Testis (tissue), 3 donors: ENCODE measurements around the gene VENTX. TPM values are rescaled to one million over a fixed set of nuclear protein-coding genes. Genes with fewer than 3 reads are reported as not detected.

Experiments used
- DNase-seq: peaks from one replicate; pipeline ENCODE4 v3.0.0-alpha.2; 2019
- H3K27ac ChIP-seq, 2 donors: fragments of 200-600 bp; sonication (generic); one replicate each; pipeline ENCODE4 v1.5.1; 2019
- H3K27me3 ChIP-seq: fragments of 200-600 bp; sonication (generic); one replicate; pipeline ENCODE4 v1.5.1; 2019
- H3K36me3 ChIP-seq: fragments of 200-600 bp; sonication (generic); one replicate; pipeline ENCODE4 v1.5.1; 2017; ENCODE audit warnings: low read depth; ENCODE audit errors: missing control alignments
- H3K4me1 ChIP-seq: fragments of 200-600 bp; sonication (generic); one replicate; pipeline ENCODE4 v1.5.1; 2019
- H3K4me3 ChIP-seq, 2 donors: fragments of 200-600 bp; sonication (generic); one replicate each; pipeline ENCODE4 v1.5.1; 2017 to 2019
- H3K9me3 ChIP-seq: fragments of 200-600 bp; sonication (generic); one replicate; pipeline ENCODE4 v1.5.1; 2017
- POLR2A ChIP-seq: fragments of 450-650 bp; IDR thresholded peaks from one replicate; pipeline ENCODE4 v1.6.1; 2017; ENCODE audit warnings: antibody characterized with exemption, mild to moderate bottlenecking, moderate library complexity
- WGBS, 2 donors: methylation state at CpG; one replicate each; pipeline ENCODE4 v1.1.5; 2018; 5-methylcytosine and 5-hydroxymethylcytosine counted together
- intact Hi-C: fragments of 100-400 bp; cut with DNase I; formaldehyde crosslinking; loops from one replicate; pipeline ENCODE4 v1.15.1; 2023; ENCODE audit warnings: low total_unique reads
- microRNA counts, 2 donors: library from miRNA; unstranded; fragments of <30 nt; microRNA quantifications; one replicate each; lab custom pipeline; 2016
- microRNA-seq, 2 donors: library from miRNA; unstranded; fragments of <30 nt; microRNA quantifications; one replicate each; pipeline ENCODE4, GENCODE V29; 2016; ENCODE audit warnings: borderline number of aligned reads in 2 of 2, borderline replicate concordance in 1 of 2
- polyA plus RNA-seq: library from polyadenylated mRNA; stranded (reverse); fragments of 350-450 nt; fragmentation: Illumina TruSeq; extraction: RNeasy Lipid Tissue Mini Kit (QIAGEN cat#74804); gene quantifications from one replicate; pipeline ENCODE4 v1.2.3, GENCODE V29; 2014; ENCODE audit warnings: low read depth, low replicate concordance; ENCODE audit not compliant: insufficient read depth
- total RNA-seq, 2 donors: library from RNA; depleted of rRNA; stranded (reverse); fragments of >200 nt; gene quantifications; one replicate each; pipeline ENCODE4 v1.2.3, GENCODE V29; 2016
- TF ChIP-seq, protein P1 (sequence below), 3 experiments: fragments of 450-650 bp in 2 of 3; fragments of 200-600 bp in 1 of 3; sonication (generic) in 1 of 3; IDR thresholded peaks; one replicate each; pipeline ENCODE4 v1.5.1; 2016 to 2019; ENCODE audit warnings: antibody characterized with exemption in 3 of 3, mild to moderate bottlenecking in 2 of 3, moderate library complexity in 1 of 3

VENTX gene
- total and polyA plus RNA-seq, 3 donors from 2014 or later = 1.5 to 3.5 (median 2.2) TPM

DNA sequence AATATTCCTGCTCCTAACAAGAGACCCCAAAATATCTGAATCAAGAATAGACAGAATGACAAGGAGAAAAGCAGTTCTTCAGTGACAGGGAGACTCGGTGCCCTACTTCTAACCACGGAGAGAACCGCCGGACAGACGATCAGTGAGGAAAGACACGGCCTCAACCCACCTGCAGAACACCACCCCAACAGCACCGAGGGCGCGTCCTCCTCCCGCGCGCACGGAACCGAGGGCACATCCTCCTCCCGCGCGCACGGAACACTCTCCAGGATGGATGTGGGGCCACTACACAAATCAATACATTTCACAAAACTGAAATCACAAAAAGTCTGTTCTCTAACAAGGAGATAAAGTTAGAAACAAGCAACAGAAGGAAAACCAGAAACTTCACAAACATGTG lies 48.7 kb downstream of the VENTX start:
- no peaks in the 10 kb centered on the region for H3K27me3 ChIP-seq
- intact Hi-C loops = no loop called here
- no peaks in the 10 kb centered on the region for H3K36me3 ChIP-seq
- WGBS, 2 donors = 87 to 88% methylated on average over 18 of the region's 18 CpGs
- H3K9me3 ChIP-seq = no peaks in the 10 kb centered on the region
- no peak for DNase-seq
- no peak for TF ChIP-seq POLR2A
- TF ChIP-seq, protein P1, sequence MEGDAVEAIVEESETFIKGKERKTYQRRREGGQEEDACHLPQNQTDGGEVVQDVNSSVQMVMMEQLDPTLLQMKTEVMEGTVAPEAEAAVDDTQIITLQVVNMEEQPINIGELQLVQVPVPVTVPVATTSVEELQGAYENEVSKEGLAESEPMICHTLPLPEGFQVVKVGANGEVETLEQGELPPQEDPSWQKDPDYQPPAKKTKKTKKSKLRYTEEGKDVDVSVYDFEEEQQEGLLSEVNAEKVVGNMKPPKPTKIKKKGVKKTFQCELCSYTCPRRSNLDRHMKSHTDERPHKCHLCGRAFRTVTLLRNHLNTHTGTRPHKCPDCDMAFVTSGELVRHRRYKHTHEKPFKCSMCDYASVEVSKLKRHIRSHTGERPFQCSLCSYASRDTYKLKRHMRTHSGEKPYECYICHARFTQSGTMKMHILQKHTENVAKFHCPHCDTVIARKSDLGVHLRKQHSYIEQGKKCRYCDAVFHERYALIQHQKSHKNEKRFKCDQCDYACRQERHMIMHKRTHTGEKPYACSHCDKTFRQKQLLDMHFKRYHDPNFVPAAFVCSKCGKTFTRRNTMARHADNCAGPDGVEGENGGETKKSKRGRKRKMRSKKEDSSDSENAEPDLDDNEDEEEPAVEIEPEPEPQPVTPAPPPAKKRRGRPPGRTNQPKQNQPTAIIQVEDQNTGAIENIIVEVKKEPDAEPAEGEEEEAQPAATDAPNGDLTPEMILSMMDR (IDR thresholded peaks at IDR 0.05) = no peak
- H3K4me1 ChIP-seq = no peaks in the 10 kb centered on the region
- no peak overlapping the region for H3K27ac ChIP-seq
- no peak overlapping the region for H3K4me3 ChIP-seq

GRCh38 chr10:133287832-133288500 lies 50.3 kb downstream of the VENTX start:
- no peak overlapping the region for H3K4me3 ChIP-seq
- H3K27me3 ChIP-seq = no peaks in the 10 kb centered on the region
- 90 to 93% methylated on average over 9 to 46 of the region's 46 CpGs for WGBS, 2 donors
- H3K27ac ChIP-seq = no peak overlapping the region
- H3K9me3 ChIP-seq = no peaks in the 10 kb centered on the region
- TF ChIP-seq, protein P1 (IDR thresholded peaks at IDR 0.05) = no peak
- TF ChIP-seq POLR2A = no peak
- intact Hi-C loops = no loop called here
- DNase-seq = no peak
- H3K36me3 ChIP-seq = no peaks in the 10 kb centered on the region
- no peaks in the 10 kb centered on the region for H3K4me1 ChIP-seq

DNA sequence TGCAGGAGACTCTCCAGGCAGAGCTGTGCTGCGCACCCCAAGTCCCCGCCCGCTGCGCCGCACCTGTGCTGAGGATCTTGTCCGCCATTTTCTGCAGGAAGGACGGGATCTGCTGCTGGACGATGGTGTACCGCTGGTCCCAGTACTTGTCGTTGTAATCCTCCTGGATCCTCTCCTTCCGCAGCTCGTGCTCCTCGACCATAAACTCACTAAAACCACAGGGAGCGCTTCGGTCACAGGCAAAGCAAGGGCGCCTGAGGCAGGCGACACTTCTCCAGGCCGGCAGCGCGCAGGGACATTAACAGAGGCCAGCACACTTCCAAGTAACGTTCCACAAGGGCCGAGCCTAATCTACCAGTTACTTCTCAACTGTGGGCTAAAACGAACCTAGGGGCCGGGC lies 52.1 kb downstream of the VENTX start:
- no peak for DNase-seq
- Histone ChIP-seq H3K4me1 (no peaks in the 10 kb centered on the region), H3K27ac (no peak overlapping the region), H3K36me3 (no peaks in the 10 kb centered on the region), H3K9me3 (no peaks in the 10 kb centered on the region), H3K27me3 (no peaks in the 10 kb centered on the region), H3K4me3 (no peak overlapping the region)
- TF ChIP-seq POLR2A = no peak
- TF ChIP-seq, protein P1 (IDR thresholded peaks at IDR 0.05) = no peak
- 94 to 95% methylated on average over 20 to 24 of the region's 24 CpGs for WGBS, 2 donors
- intact Hi-C loops = no loop called here

MicroRNAs encoded within 50 kb of the gene (microRNA counts, 767-probe panel; counts per million panel counts)
- 6,034 to 6,285 counts per million in 2 donors for microRNA hsa-miR-202-3p (lab: Ali Mortazavi, UCI)

Small RNA genes within 50 kb of the gene (microRNA-seq; reads per million reads assigned to microRNA genes)
- gene MIR202 = 26,222 to 29,763 reads per million in 2 donors

Other genes starting within 250 kb of the VENTX start
- 1 to 10 TPM; 1.1 to 1.4 TPM for gene ADGRA1, start 149.9 kb upstream of the VENTX start, total RNA-seq
- gene ADGRA1, start 149.9 kb upstream of the VENTX start, polyA plus RNA-seq = 0.95 TPM
- 10 to 100 TPM; 13.3 to 19.8 TPM for gene KNDC1, start 77.6 kb upstream of the VENTX start, total RNA-seq
- 4.2 TPM for gene KNDC1, start 77.6 kb upstream of the VENTX start, polyA plus RNA-seq
- gene UTF1, start 7.6 kb upstream of the VENTX start, total RNA-seq = 10 to 100 TPM; 17.2 to 18.6 TPM
- gene UTF1, start 7.6 kb upstream of the VENTX start, polyA plus RNA-seq = 5.3 TPM
- 10 to 100 TPM; 12.8 to 14.6 TPM for gene ADAM8, start 39.0 kb downstream of the VENTX start, total RNA-seq
- gene ADAM8, start 39.0 kb downstream of the VENTX start, polyA plus RNA-seq = 3.5 TPM
- gene TUBGCP2, start 71.0 kb downstream of the VENTX start, total RNA-seq = 100 to 1,000 TPM in 1 of 2 donors, 10 to 100 TPM in 1; 84.3 to 101 TPM
- gene TUBGCP2, start 71.0 kb downstream of the VENTX start, polyA plus RNA-seq = 76.0 TPM
- gene ZNF511, start 71.1 kb downstream of the VENTX start, total RNA-seq = 10 to 100 TPM; 46.5 to 50.5 TPM
- 39.6 TPM for gene ZNF511, start 71.1 kb downstream of the VENTX start, polyA plus RNA-seq
- gene CALY, start 99.0 kb downstream of the VENTX start, total RNA-seq = 10 to 100 TPM; 19.2 to 35.5 TPM
- 4.9 TPM for gene CALY, start 99.0 kb downstream of the VENTX start, polyA plus RNA-seq
- 10 to 100 TPM; 10.1 to 24.6 TPM for gene PRAP1, start 109.5 kb downstream of the VENTX start, total RNA-seq
- gene PRAP1, start 109.5 kb downstream of the VENTX start, polyA plus RNA-seq = 11.3 TPM
- 10 to 100 TPM in 1 of 2 donors, 1 to 10 TPM in 1; 9.5 to 12.8 TPM for gene FUOM, start 120.2 kb downstream of the VENTX start, total RNA-seq
- gene FUOM, start 120.2 kb downstream of the VENTX start, polyA plus RNA-seq = 13.6 TPM
- 100 to 1,000 TPM; 104 to 118 TPM for gene ECHS1, start 135.5 kb downstream of the VENTX start, total RNA-seq
- gene ECHS1, start 135.5 kb downstream of the VENTX start, polyA plus RNA-seq = 118 TPM
- 10 to 100 TPM; 24.8 to 49.5 TPM for gene PAOX, start 141.4 kb downstream of the VENTX start, total RNA-seq
- gene PAOX, start 141.4 kb downstream of the VENTX start, polyA plus RNA-seq = 91.5 TPM
- gene MTG1, start 156.3 kb downstream of the VENTX start, total RNA-seq = 10 to 100 TPM; 72.9 to 84.8 TPM
- gene MTG1, start 156.3 kb downstream of the VENTX start, polyA plus RNA-seq = 76.1 TPM
- 1 to 10 TPM; 1.7 to 1.8 TPM for gene SPRN, start 186.8 kb downstream of the VENTX start, total RNA-seq
- 2.7 TPM for gene SPRN, start 186.8 kb downstream of the VENTX start, polyA plus RNA-seq
- gene SCART1, start 216.1 kb downstream of the VENTX start, total RNA-seq = 10 to 100 TPM; 11.6 to 13.1 TPM
- 1.6 TPM for gene SCART1, start 216.1 kb downstream of the VENTX start, polyA plus RNA-seq